Activated CD8-positive, alpha-beta memory T cell treated with anti-CD3 and anti-CD28 coated beads, Interleukin-2, amount 50 U/mL, for 48 hours (primary cell): ENCODE results near the gene HMGCLL1.

Experiments
- DNase-seq: peaks from one replicate; pipeline ENCODE4 v3.0.0-alpha.2; 2020

The HMGCLL1 gene

GRCh38 chr6:55438203-55438602 lies 140.8 kb downstream of the HMGCLL1 start:
- DNase-seq: no peak

GRCh38 chr6:55437141-55437540 lies 141.9 kb downstream of the HMGCLL1 start:
- no peak for DNase-seq

- no peak for DNase-seq
These were observed 145.4 kb downstream of the HMGCLL1 start for GRCh38 chr6:55433446-55434130.

- DNase-seq: no peak
These were observed 155.1 kb downstream of the HMGCLL1 start for GRCh38 chr6:55423933-55424332.

- no peak for DNase-seq
These were observed 168.3 kb downstream of the HMGCLL1 start for GRCh38 chr6:55410674-55411073.

GRCh38 chr6:55405474-55406235 lies 173.3 kb downstream of the HMGCLL1 start:
- DNase-seq: no peak

GRCh38 chr6:55399351-55399750 lies 179.6 kb downstream of the HMGCLL1 start:
- DNase-seq: no peak

- DNase-seq: no peak
These were observed 181.0 kb downstream of the HMGCLL1 start for GRCh38 chr6:55397986-55398385.

- DNase-seq: no peak
These were observed 183.1 kb downstream of the HMGCLL1 start for GRCh38 chr6:55395871-55396270.

GRCh38 chr6:55388211-55388610 lies 190.8 kb downstream of the HMGCLL1 start:
- no peak for DNase-seq
